GM19438 (cell line): Measurements from ENCODE around the gene CRIM1.
"Not testable (repeated sequence)": the region's sequence is repeated elsewhere in the genome, so short reads cannot be mapped to it uniquely, and the experiment has no call there.

Experiments
- ATAC-seq: cut with Tn5 transposase; IDR thresholded peaks from one replicate; pipeline ENCODE4 v1.9.1; 2021; ENCODE audit warnings: low read depth; ENCODE audit not compliant: unreplicated experiment

The CRIM1 gene

DNA sequence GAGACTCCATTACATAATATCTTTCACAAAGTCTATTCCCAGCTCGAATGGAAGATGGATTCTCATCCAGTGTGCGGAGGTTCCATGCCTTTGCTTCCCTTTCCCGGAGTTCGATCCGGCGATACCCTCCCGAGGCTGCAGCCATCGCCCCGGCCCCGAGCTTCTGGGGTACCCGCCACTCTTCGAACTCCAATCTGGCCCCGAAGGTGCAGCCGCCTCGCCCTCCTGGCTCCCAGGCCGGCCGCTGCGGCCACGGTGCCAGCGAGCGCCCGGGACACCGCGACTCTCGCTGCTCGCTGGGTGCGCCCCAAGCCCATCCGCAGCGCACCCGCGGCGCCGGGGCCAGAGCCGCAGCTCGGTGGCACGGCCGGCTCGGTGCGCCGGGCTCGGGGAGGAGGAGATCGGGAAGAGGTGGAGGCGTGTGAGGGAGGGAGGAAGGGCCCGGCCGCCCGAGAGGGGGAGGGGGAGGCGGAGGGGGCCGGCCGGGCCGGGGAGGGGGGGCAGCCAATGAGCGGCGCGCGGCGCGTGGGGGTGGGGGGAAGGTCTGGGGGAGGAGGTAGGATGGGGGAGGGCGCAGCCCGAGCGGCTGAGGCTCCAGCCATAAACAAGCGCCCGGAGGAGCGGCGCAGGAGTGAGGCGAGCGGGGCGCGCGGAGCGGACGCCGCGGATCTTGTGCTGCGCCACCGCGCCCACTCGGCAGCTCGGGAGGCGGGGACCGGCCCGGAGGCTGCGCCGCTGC lies at the start of gene CRIM1:
CRIM1 (plus strand) TSS at position 628 of the 739 bp plus-strand sequence. CDS start 515 bp downstream, outside the sequence.
- ATAC-seq: peak; percentile 34

DNA sequence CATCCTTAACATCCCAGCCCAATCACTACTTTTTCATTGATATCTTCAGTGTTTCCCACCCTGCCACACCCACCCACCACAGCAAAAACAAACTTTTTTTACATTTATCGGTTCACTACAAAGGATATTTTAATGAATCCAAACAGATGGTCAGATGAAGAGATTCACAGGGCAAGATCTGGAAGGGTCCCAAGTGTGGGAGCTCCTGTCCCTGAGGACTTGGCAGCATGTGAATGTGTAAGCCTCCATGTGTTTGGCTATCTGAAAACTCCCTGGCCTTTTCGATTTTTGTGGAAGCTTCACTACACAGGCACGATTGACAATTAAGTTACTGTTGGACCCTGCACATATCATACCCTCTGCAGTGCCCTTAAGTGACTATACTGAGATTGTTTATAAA lies 48.1 kb upstream of the CRIM1 start:
- no peak for ATAC-seq

DNA sequence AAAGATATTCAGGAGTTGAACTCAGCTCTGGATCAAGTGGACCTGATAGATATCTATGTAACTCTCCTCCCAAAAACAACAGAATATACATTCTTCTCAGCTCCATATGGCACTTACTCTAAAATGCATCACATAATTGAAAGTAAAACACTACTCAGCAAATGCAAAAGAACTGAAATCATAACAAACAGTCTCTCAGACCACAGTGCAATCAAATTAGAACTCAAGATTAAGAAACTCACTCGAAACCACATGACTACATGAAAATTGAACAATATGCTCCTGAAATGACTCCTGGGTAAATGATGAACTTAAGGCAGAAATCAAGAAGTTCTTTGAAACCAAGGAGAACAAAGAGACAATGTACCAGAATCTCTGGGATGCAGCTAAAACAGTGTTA lies 45.1 kb upstream of the CRIM1 start:
- not testable (repeated sequence) for ATAC-seq

DNA sequence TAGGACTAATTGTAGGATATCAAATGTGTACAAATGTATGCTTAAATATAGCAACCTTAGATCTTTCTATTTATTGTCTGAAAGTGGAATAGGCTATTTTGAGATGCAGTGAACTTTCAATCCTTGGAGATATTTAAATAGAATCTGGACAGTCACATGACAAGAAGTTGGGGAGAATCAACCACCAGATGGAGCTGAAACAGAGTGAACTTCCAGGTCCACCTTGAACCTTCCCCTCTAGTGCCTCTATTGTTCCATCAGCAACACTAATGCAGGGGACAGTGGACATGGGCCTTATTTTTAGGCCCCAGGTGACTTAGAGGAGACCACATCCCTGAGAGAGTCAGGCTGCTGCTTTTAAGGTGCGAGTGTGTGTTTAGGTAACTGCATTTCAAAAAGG lies 37.0 kb upstream of the CRIM1 start:
- ATAC-seq: no peak

GRCh38 chr2:36322108-36322507 lies 33.5 kb upstream of the CRIM1 start:
- no peak for ATAC-seq

DNA sequence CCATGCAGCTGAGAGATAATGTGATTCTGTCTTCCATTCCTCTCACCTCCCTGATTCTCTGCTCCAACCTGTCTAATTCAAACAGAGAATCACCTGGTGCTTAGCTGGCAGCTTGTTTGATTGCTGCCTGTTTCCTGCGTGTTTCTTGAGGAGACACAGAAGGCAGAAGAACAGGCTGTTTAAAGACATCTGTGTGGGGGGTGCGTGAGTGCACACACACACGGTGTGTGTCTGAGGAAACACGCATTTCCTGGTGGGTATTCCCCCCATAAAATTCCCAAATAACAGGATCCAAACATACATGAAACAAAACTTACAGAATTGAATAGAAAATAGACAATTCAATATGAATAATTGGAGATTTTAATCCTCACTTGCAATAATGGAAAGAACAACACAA lies 29.3 kb upstream of the CRIM1 start:
- no peak for ATAC-seq

DNA sequence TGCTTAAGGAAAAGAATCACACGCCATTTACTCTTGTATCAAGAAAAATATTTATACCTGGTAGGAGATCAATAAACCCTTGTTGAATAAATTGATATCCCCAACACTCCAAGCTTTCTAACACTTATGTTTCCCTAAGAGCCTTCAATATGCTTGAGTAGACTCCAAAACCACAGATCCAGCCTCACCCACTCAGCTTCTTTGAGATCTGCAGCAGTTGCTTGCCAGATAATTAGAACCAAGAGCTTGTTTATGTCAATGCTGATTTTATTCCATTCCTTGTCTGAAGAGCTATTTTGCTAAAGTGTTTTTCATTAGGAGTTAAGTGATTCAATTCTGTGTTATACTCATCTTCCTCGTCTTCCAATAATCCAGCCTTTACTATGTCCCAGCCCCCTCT lies 26.3 kb upstream of the CRIM1 start:
- no peak for ATAC-seq

GRCh38 chr2:36329746-36330472 lies 25.7 kb upstream of the CRIM1 start:
- ATAC-seq: no peak

GRCh38 chr2:36330473-36331395 lies 24.8 kb upstream of the CRIM1 start:
- no peak for ATAC-seq

DNA sequence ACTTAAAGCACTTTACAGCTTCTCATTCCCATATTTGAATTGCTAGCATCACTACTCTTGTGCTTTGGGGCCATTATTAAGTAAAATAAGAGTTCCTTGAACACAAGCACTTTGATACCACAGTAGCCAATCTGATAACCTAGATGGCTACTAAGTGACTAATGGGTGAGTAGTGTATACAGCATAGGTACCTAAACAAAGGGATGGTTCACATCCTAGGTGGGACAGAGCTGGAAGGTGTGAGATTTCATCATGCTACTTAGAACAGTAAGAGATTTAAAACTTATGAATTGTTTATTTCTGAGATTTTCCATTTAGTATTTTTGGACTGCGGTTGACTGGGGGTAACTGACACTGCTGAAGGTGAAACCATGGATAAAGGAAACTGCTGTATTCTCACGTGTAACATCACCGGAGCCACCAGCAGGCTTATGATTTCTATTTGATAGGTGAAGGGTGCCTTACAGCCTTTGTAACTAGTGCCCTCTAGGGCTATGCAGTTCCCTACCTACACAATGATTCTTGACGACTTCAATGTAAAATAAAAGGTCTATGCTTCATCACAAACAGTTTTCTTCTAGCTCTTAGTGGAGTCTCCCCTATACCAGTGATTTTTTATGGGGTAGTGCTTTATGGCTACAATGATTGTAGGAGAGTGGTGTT lies 22.1 kb upstream of the CRIM1 start:
- no peak for ATAC-seq

DNA sequence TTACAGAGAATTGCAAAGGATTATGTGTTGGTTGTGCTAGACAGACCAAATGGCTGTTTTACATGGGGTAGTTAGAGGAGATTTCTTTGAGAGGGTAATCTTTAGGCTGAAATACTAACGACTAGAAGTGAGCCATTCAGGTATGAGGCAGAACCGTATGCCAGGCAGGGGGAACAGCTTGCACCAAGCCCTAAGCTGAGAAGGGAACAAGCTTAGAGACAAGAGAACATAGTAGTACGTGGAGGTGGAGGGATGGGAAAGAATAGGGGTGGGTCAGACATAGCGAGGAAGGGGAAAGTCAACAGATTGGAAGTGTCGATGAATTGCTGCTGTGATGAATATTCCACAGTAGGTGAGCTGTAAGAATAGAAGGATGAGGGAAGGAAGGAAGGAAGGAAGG lies 20.0 kb upstream of the CRIM1 start:
- no peak for ATAC-seq

- ATAC-seq: no peak
Observed at GRCh38 chr2:36336321-36336720, 19.3 kb upstream of the CRIM1 start.

GRCh38 chr2:36337354-36337753 lies 18.2 kb upstream of the CRIM1 start:
- ATAC-seq: no peak

GRCh38 chr2:36338124-36338826 lies 17.3 kb upstream of the CRIM1 start:
- no peak for ATAC-seq

DNA sequence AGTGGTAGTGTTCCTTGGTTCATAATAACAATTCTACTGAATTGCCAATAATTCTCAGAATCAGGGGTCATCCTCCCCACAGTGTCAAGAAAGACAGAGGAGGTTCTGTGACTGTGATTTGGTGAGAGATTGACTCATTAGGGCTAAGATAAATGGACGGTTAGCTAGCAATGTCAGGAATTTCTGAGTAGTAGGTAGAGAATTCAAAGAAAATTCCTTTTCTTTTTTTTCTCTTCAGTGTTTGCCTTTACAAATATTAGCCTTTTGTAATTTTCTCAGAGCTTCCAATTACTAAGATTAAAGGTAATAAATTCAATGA lies 16.8 kb upstream of the CRIM1 start:
- ATAC-seq: no peak

DNA sequence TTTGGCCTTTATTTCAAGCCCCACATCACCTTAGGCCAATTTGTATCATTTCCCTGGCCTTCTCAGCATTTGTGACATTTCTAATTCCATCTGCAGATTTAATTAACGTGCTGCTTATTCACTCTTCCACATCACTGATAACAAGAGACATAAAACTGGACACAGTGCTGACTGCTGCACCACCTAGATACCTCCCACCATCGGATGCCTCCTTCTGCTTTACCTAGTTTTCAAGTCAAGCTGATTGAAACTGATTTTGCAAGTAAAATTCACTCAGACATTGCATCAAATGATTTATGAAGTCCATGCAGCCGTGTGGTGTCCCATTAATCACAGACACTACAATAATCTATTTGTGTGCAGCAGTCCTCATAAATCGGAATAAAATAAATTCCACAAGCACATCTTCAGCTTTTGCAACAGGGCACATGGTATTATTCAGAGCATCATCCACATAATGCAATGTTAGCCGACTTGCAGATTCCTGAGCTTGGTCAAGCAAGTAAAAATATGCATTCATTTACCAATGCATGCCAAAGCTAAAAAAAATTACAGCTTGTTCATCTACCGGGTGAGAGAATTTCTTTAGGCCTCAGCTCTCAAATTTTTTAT lies 15.9 kb upstream of the CRIM1 start:
- no peak for ATAC-seq

DNA sequence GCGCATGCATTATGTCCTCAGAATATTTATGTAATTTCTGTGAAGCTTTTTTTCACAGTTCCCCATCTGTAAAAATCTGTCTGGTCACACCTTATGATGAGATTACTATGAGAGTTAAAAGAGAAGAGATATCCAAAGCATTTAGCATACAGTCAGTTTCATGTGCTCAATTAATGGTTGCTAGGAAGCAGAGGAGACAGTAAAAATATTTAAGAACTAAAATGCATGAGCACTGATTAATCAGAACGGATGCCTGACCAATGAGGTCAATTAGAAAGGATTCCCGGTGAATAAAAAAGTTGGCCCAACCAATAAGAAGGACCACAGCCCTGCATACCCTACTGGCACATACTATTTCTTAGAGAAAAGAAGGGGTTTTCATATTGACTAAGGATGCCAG lies 12.0 kb upstream of the CRIM1 start:
- ATAC-seq: no peak

DNA sequence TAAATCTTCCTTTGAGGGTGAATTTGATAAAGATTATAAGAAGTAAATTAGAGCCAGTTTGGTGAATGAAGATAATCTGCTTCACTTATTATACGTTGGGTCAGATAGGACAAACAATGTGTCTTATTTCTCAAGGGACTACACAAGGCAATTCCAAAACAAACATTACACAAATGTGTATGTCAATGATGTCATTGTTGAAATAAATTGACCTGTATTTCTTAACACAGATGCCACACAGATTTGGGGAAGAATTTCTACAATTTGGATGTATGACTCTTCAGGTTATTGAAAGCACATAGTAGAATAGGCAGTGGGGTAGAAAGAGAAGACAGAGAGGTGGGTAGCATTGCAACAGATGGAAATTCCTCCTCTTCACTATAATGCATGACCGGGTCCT lies 6.9 kb upstream of the CRIM1 start:
- no peak for ATAC-seq

GRCh38 chr2:36351291-36351690 lies 4.3 kb upstream of the CRIM1 start:
- ATAC-seq: no peak
